Measurements from ENCODE around the gene NT5M.

NT5M gene

GRCh38 chr17:17388657-17389496 is 85.7 kb downstream of the NT5M start:
- no peak for DNase-seq (ENCODE audit: low read depth in 2 of 3, low spot score in 1 of 3)

GRCh38 chr17:17391668-17392370 is 88.6 kb downstream of the NT5M start:
- DNase-seq (ENCODE audit: low read depth in 2 of 3, low spot score in 1 of 3) = peak; percentile 41 to 56 (median 50)

GRCh38 chr17:17393976-17394375 is 90.8 kb downstream of the NT5M start:
- DNase-seq (ENCODE audit: low read depth in 2 of 3, low spot score in 1 of 3) = no peak

GRCh38 chr17:17394494-17394893 is 91.3 kb downstream of the NT5M start:
- no peak for DNase-seq (ENCODE audit: low read depth in 2 of 3, low spot score in 1 of 3)

- DNase-seq (ENCODE audit: low read depth in 2 of 3, low spot score in 1 of 3) = no peak
Measured at GRCh38 chr17:17395246-17395802, 92.2 kb downstream of the NT5M start.

- no peak for DNase-seq (ENCODE audit: low read depth in 2 of 3, low spot score in 1 of 3)
Measured at GRCh38 chr17:17395885-17396284, 92.7 kb downstream of the NT5M start.
